Stimulated activated CD4-positive, alpha-beta T cell treated with anti-CD3 and anti-CD28 coated beads, Interleukin-2, amount 100 ng/mL, for 4 hours (primary cell): ENCODE results near the gene ADAT3.
"Not testable (repeated sequence)": the region's sequence is repeated elsewhere in the genome, so short reads cannot be mapped to it uniquely, and the experiment has no call there.

Experiments
- DNase-seq: peaks from one replicate; pipeline ENCODE4 v3.0.0-alpha.2; 2020; ENCODE audit warnings: low read depth

The ADAT3 gene

GRCh38 chr19:1866693-1867348, 38.4 kb upstream of the ADAT3 start:
- DNase-seq, result no peak

GRCh38 chr19:1867349-1867724, 37.9 kb upstream of the ADAT3 start:
- DNase-seq, result no peak

- DNase-seq, result no peak
Measured at GRCh38 chr19:1868971-1869370, 36.2 kb upstream of the ADAT3 start.

GRCh38 chr19:1871140-1871597, 34.0 kb upstream of the ADAT3 start:
- DNase-seq, result no peak

- DNase-seq, result no peak
Measured at GRCh38 chr19:1871630-1872029, 33.6 kb upstream of the ADAT3 start.

- DNase-seq, result no peak
Measured at GRCh38 chr19:1872807-1873523, 32.2 kb upstream of the ADAT3 start.

- DNase-seq, result no peak
Measured at GRCh38 chr19:1873524-1874473, 31.4 kb upstream of the ADAT3 start.

- no peak for DNase-seq
Measured at GRCh38 chr19:1874554-1875185, 30.5 kb upstream of the ADAT3 start.

GRCh38 chr19:1875265-1875645, 29.9 kb upstream of the ADAT3 start:
- not testable (repeated sequence) for DNase-seq

GRCh38 chr19:1875646-1876495, 29.3 kb upstream of the ADAT3 start:
- DNase-seq, result peak; percentile 78

GRCh38 chr19:1876496-1877279, 28.5 kb upstream of the ADAT3 start:
- DNase-seq, result not testable (repeated sequence)

- DNase-seq, result not testable (repeated sequence)
Measured at GRCh38 chr19:1877280-1877660, 27.9 kb upstream of the ADAT3 start.

GRCh38 chr19:1878583-1878982, 26.6 kb upstream of the ADAT3 start:
- DNase-seq, result not testable (repeated sequence)

GRCh38 chr19:1879982-1880381, 25.2 kb upstream of the ADAT3 start:
- DNase-seq, result not testable (repeated sequence)

- no peak for DNase-seq
Measured at GRCh38 chr19:1880611-1881392, 24.4 kb upstream of the ADAT3 start.

GRCh38 chr19:1881393-1882088, 23.7 kb upstream of the ADAT3 start:
- DNase-seq, result not testable (repeated sequence)

GRCh38 chr19:1882089-1882785, 23.0 kb upstream of the ADAT3 start:
- peak; percentile 62 for DNase-seq
